C4-2B (cell line): ENCODE measurements around the gene ADCY1.

Experiments used
- H3K27ac ChIP-seq: fragments of 450-650 bp; 2 replicates; pipeline ENCODE4 v1.5.1; 2017
- CTCF ChIP-seq: fragments of 450-650 bp; conservative IDR thresholded peaks from 2 replicates; pipeline ENCODE4 v1.5.1; 2017; ENCODE audit warnings: mild to moderate bottlenecking
- ZFX ChIP-seq: fragments of 450-650 bp; IDR thresholded peaks from 2 replicates; pipeline ENCODE4 v1.6.1; 2017

Gene ADCY1

GRCh38 chr7:45570797-45571196 lies 3.4 kb upstream of the ADCY1 start:
- no peak overlapping the region for H3K27ac ChIP-seq
- TF ChIP-seq ZFX: no peak
- no peak for TF ChIP-seq CTCF

GRCh38 chr7:45573204-45573603 lies 964 bp upstream of the ADCY1 start:
- H3K27ac ChIP-seq: no peak overlapping the region
- TF ChIP-seq CTCF: no peak
- no peak for TF ChIP-seq ZFX

- no peak for TF ChIP-seq CTCF
- TF ChIP-seq ZFX: no peak
- H3K27ac ChIP-seq: peak overlapping the region; percentile 33; the same call in 1 of the 2 replicates
Measured at GRCh38 chr7:45574416-45574668, 174 bp downstream of the ADCY1 start.

DNA sequence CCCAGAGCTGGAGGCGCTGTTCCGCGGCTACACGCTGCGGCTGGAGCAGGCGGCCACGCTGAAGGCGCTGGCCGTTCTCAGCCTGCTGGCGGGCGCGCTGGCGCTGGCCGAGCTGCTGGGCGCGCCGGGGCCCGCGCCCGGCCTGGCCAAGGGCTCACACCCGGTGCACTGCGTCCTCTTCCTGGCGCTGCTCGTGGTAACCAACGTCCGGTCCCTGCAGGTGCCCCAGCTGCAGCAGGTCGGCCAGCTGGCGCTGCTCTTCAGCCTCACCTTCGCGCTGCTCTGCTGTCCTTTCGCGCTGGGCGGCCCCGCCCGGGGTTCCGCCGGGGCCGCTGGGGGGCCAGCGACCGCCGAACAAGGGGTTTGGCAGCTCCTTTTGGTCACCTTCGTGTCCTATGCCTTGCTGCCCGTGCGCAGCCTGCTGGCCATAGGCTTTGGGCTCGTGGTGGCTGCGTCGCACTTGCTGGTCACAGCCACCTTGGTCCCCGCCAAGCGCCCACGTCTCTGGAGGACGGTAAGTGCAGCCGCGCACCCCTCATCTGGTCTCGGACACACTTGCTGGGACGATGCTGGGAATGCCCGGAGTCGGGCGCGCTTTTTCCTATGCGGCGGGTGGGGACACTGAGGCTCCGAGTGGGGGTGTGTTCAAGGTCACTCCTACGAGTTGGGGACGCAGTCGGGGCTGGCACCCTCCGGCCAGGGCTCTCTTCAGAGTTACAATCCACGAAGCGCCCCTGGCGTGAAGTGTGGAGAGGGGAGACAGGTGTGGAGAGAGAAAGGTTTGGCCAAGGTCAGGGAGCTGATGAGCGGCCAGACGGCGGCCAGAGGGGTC lies 717 bp downstream of the ADCY1 start:
- peak overlapping the region; percentile 33 for H3K27ac ChIP-seq
- TF ChIP-seq ZFX (peak; percentile 37; the same call in 1 of the 2 replicates), CTCF (peak; percentile 36)

GRCh38 chr7:45575501-45576248 lies 1.5 kb downstream of the ADCY1 start:
- H3K27ac ChIP-seq: peak overlapping the region; percentile 33; the same call in 1 of the 2 replicates
- TF ChIP-seq CTCF (no peak), ZFX (no peak)

DNA sequence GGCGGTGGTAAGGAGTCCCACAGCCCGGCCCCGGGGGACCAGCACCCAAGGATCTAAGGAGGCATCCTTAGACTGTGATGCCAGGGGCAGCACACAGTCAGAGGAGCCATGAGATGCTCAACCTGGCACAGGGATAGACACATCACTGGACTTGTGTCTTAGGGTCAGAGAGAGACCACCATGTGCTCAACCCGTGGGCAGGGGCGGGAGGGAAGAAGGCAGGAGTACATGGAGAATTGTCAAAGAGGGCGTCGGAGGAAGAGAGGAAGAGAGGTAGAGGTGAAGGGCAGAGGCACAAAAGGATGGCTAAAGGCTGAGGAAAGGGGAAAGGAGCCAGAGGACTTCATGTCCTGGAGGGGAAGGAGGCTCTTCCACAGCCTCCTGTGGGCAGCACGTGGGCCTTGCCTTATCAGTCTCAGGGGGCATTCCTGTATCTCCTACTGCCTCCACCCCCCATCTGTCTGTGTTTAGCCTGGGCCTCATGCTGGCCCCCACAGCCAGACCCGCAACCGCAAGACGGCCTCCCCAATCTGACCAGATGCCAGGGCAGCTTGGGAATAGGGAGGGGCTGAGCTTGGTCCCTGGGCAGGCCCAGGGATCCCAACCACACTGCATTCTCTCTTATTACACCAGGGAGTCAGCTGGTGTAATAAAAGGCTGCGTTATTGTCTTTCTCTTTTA lies 2.2 kb downstream of the ADCY1 start:
- TF ChIP-seq ZFX: no peak
- TF ChIP-seq CTCF: no peak
- no peak overlapping the region for H3K27ac ChIP-seq

GRCh38 chr7:45578022-45578421 lies 3.9 kb downstream of the ADCY1 start:
- TF ChIP-seq ZFX (no peak), CTCF (no peak)

More at GRCh38 chr7:45578022-45578421, 3.9 kb downstream of the ADCY1 start:
- H3K27ac ChIP-seq: no peak overlapping the region
